ENCODE results near the gene USP20. TPM values are rescaled to one million over a fixed set of nuclear protein-coding genes. Genes with fewer than 3 reads are reported as not detected.

Gene USP20
- total and polyA plus RNA-seq, 4 donors: 8.2 to 19.8 (median 10.3) TPM

DNA sequence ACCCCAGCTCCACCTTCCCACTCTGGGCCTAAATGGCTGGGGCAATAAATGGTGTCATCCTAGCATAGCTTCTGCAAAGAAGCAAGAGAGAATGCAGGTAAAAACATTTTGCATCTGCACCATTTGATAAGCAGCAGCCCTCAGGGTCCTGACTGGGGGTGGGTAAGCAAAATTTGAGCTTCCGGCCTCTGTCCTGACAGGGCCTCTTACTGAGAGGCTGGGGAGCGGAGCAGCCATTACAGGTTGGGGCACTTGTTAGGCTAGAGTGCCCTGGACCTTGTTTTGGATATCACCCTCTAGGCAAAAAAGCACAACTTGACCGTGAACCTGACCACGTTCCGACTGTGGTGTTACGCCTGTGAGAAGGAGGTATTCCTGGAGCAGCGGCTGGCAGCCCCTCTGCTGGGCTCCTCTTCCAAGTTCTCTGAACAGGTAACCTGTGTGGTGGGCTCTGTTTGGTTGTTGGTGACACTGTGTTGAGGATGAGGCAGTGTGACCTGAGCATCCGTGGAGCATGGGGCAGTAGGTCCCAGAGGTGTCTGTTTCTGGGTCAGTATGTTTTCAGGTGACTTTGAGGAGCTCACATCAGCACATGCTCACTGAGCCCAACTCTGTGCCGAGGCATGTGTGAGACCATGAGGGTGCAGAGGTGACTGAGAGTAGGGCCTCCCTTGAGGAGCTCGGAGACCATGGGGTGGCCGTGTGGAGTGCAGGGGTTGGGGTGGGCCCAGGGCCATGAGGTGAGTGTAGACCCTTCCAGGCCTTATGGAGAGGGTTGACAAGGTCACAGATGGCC lies 23.1 kb downstream of the USP20 start:
- 89% methylated on average over 11 of the region's 11 CpGs for WGBS

More for the DNA sequence above, 23.1 kb downstream of the USP20 start:
- Histone ChIP-seq H3K4me3 (ENCODE audit: low read depth in 1 of 3, low read length in 3 of 3) (no peak overlapping the region), H3K4me1 (ENCODE audit: control insufficient read depth in 4 of 4, insufficient read depth in 4 of 4, low read length in 3 of 4) (peaks cover 0 to 3% (median 0%) of the 10 kb centered on the region in 4 donors), H3K36me3 (ENCODE audit: control insufficient read depth in 4 of 4, insufficient read depth in 3 of 4, low read depth in 1 of 4, low read length in 3 of 4) (peaks cover 12 to 62% (median 26%) of the 10 kb centered on the region in 4 donors), H3K9ac (ENCODE audit: low read depth in 1 of 2, low read length in 2 of 2) (no peak overlapping the region), H3K27me3 (ENCODE audit: control insufficient read depth in 4 of 4, insufficient read depth in 4 of 4, low read length in 3 of 4) (no peaks in the 10 kb centered on the region), H3K9me3 (ENCODE audit: control insufficient read depth in 4 of 4, low read length in 3 of 4) (no peaks in the 10 kb centered on the region), H3K27ac (ENCODE audit: low read depth in 1 of 2, low read length in 2 of 2) (no peak overlapping the region)
- TF ChIP-seq CTCF (IDR thresholded peaks at IDR 0.05; ENCODE audit: low read depth, low read length, missing input control): no peak
- TF ChIP-seq, protein P1, sequence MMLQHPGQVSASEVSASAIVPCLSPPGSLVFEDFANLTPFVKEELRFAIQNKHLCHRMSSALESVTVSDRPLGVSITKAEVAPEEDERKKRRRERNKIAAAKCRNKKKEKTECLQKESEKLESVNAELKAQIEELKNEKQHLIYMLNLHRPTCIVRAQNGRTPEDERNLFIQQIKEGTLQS (IDR thresholded peaks at IDR 0.05): no peak
- TF ChIP-seq TAF1 (conservative IDR thresholded peaks at IDR 0.05): no peak
- TF ChIP-seq YY1 (IDR thresholded peaks at IDR 0.05): no peak
- no peak for TF ChIP-seq REST (IDR thresholded peaks at IDR 0.05)
- no peak for TF ChIP-seq SP1 (IDR thresholded peaks at IDR 0.05)
- TF ChIP-seq RXRA (IDR thresholded peaks at IDR 0.05): no peak
- no peak for TF ChIP-seq RAD21 (IDR thresholded peaks at IDR 0.05)
- no peak for TF ChIP-seq NR2F2 (IDR thresholded peaks at IDR 0.05)
- DNase-seq (ENCODE audit: low spot score): peak; percentile 29
